Measurements from ENCODE around the gene TBCA. TPM values are rescaled to one million over a fixed set of nuclear protein-coding genes. Genes with fewer than 3 reads are reported as not detected.

Gene TBCA
- total RNA-seq, 4 donors from 2014 or later = 93.7 to 130 (median 100) TPM

GRCh38 chr5:77698920-77699319, 77.2 kb downstream of the TBCA start:
- intact Hi-C loops (cut with DNase I; ENCODE audit: low total_unique reads) = no loop called here
- no peak for TF ChIP-seq POLR2A (IDR thresholded peaks at IDR 0.05)
- TF ChIP-seq CTCF (IDR thresholded peaks at IDR 0.05) = no peak
- no peak for DNase-seq (ENCODE audit: low spot score in 2 of 2)
- H3K4me3 ChIP-seq (ENCODE audit: low read depth, poor library complexity, severe bottlenecking) = no peak overlapping the region

GRCh38 chr5:77697692-77698091, 78.4 kb downstream of the TBCA start:
- no peak overlapping the region for H3K4me3 ChIP-seq (ENCODE audit: low read depth, poor library complexity, severe bottlenecking)
- WGBS, 2 donors = 89 to 92% methylated on average over 3 of the region's 3 CpGs

GRCh38 chr5:77696120-77696519, 80.0 kb downstream of the TBCA start:
- DNase-seq (ENCODE audit: low spot score in 2 of 2) = no peak
- no peak overlapping the region for H3K4me3 ChIP-seq (ENCODE audit: low read depth, poor library complexity, severe bottlenecking)
- TF ChIP-seq POLR2A (IDR thresholded peaks at IDR 0.05) = no peak
- no peak for TF ChIP-seq CTCF (IDR thresholded peaks at IDR 0.05)
- 98 to 100% methylated on average over 1 of the region's 1 CpG for WGBS, 2 donors
- intact Hi-C loops (cut with DNase I; ENCODE audit: low total_unique reads) = no loop called here

More at GRCh38 chr5:77697692-77698091, 78.4 kb downstream of the TBCA start:
- DNase-seq (ENCODE audit: low spot score in 2 of 2) = no peak
- intact Hi-C loops (cut with DNase I; ENCODE audit: low total_unique reads) = no loop called here
- TF ChIP-seq POLR2A (IDR thresholded peaks at IDR 0.05) (no peak), CTCF (IDR thresholded peaks at IDR 0.05) (no peak)

GRCh38 chr5:77693913-77694312, 82.2 kb downstream of the TBCA start:
- H3K4me3 ChIP-seq (ENCODE audit: low read depth, poor library complexity, severe bottlenecking) = no peak overlapping the region
- DNase-seq (ENCODE audit: low spot score in 2 of 2) = no peak
- 81 to 82% methylated on average over 3 of the region's 3 CpGs for WGBS, 2 donors
- TF ChIP-seq POLR2A (IDR thresholded peaks at IDR 0.05) (no peak), CTCF (IDR thresholded peaks at IDR 0.05) (no peak)
- intact Hi-C loops (cut with DNase I; ENCODE audit: low total_unique reads) = no loop called here

- H3K4me3 ChIP-seq (ENCODE audit: low read depth, poor library complexity, severe bottlenecking) = no peak overlapping the region
- 76 to 85% methylated on average over 6 of the region's 6 CpGs for WGBS, 2 donors
- no peak for DNase-seq (ENCODE audit: low spot score in 2 of 2)
- intact Hi-C loops (cut with DNase I; ENCODE audit: low total_unique reads) = no loop called here
- TF ChIP-seq CTCF (IDR thresholded peaks at IDR 0.05) (no peak), POLR2A (IDR thresholded peaks at IDR 0.05) (no peak)
Observed at GRCh38 chr5:77683171-77683732, 92.9 kb downstream of the TBCA start.

- intact Hi-C loops (cut with DNase I; ENCODE audit: low total_unique reads) = no loop called here
- 64 to 76% methylated on average over 3 of the region's 3 CpGs for WGBS, 2 donors
- TF ChIP-seq POLR2A (IDR thresholded peaks at IDR 0.05) = no peak
- no peak for TF ChIP-seq CTCF (IDR thresholded peaks at IDR 0.05)
- no peak overlapping the region for H3K4me3 ChIP-seq (ENCODE audit: low read depth, poor library complexity, severe bottlenecking)
- DNase-seq (ENCODE audit: low spot score in 2 of 2) = no peak
Observed at GRCh38 chr5:77670526-77670925, 105.6 kb downstream of the TBCA start.
